ENCODE data around the gene LHFPL5.

DNA sequence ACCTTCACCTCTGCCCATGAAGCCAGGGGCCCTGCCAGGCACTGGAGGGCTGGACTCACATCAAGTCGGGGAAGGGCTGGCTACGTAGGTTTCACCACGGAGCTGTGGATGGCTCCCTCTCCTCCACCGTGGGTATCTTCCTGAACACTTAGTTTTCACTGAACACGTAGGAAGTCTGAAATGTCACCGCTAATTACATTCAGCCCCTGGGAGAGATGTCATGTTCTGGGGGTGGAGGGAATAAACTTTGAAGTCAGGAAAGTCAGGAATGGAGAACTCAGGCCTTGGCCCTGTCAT, 6.5 kb downstream of the LHFPL5 start:
- TF ChIP-seq, protein P1, sequence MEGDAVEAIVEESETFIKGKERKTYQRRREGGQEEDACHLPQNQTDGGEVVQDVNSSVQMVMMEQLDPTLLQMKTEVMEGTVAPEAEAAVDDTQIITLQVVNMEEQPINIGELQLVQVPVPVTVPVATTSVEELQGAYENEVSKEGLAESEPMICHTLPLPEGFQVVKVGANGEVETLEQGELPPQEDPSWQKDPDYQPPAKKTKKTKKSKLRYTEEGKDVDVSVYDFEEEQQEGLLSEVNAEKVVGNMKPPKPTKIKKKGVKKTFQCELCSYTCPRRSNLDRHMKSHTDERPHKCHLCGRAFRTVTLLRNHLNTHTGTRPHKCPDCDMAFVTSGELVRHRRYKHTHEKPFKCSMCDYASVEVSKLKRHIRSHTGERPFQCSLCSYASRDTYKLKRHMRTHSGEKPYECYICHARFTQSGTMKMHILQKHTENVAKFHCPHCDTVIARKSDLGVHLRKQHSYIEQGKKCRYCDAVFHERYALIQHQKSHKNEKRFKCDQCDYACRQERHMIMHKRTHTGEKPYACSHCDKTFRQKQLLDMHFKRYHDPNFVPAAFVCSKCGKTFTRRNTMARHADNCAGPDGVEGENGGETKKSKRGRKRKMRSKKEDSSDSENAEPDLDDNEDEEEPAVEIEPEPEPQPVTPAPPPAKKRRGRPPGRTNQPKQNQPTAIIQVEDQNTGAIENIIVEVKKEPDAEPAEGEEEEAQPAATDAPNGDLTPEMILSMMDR (conservative IDR thresholded peaks at IDR 0.05), result no peak
- TF ChIP-seq EZH2 (IDR thresholded peaks at IDR 0.05; ENCODE audit: low read depth), result no peak

All from PC-9 (cell line).